ENCODE measurements around the gene RPRD2. TPM values are rescaled to one million over a fixed set of nuclear protein-coding genes. Genes with fewer than 3 reads are reported as not detected.

The RPRD2 gene
- total RNA-seq, 1 donor from 2014 or later = 23.8 TPM

- H3K4me1 ChIP-seq = peaks cover 2% of the 10 kb centered on the region
Measured at GRCh38 chr1:150414592-150414991, 50.6 kb downstream of the RPRD2 start.

DNA sequence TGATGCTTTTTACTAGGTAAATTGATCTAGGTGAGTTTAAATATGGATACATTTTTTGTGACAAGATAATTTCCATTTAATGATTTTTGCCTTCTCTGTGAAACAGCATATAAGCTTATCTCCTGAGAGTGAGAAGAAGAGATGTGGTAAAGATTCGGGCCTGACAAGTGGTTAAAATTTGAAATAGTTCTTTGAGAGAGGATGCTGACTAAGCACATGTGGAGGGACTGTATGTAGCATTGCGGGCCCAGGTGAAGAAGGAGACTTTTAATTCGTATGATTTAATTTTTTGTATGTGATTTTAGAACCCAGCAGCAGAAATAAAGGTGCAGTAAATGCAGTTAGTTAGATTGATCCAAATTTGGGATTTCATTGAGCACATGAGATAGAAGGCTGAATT lies 51.9 kb downstream of the RPRD2 start:
- Histone ChIP-seq H3K36me3 (peaks cover 0 to 16% of the 10 kb centered on the region in 2 donors), H3K4me3 (no peak overlapping the region), H3K27me3 (no peaks in the 10 kb centered on the region), H3K27ac (no peak overlapping the region), H3K9me3 (no peaks in the 10 kb centered on the region), H3K4me1 (no peaks in the 10 kb centered on the region)
- TF ChIP-seq, protein P1, sequence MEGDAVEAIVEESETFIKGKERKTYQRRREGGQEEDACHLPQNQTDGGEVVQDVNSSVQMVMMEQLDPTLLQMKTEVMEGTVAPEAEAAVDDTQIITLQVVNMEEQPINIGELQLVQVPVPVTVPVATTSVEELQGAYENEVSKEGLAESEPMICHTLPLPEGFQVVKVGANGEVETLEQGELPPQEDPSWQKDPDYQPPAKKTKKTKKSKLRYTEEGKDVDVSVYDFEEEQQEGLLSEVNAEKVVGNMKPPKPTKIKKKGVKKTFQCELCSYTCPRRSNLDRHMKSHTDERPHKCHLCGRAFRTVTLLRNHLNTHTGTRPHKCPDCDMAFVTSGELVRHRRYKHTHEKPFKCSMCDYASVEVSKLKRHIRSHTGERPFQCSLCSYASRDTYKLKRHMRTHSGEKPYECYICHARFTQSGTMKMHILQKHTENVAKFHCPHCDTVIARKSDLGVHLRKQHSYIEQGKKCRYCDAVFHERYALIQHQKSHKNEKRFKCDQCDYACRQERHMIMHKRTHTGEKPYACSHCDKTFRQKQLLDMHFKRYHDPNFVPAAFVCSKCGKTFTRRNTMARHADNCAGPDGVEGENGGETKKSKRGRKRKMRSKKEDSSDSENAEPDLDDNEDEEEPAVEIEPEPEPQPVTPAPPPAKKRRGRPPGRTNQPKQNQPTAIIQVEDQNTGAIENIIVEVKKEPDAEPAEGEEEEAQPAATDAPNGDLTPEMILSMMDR (IDR thresholded peaks at IDR 0.05) = no peak
- TF ChIP-seq POLR2AphosphoS5 (IDR thresholded peaks at IDR 0.05; ENCODE audit: insufficient read depth in 1 of 2, low read depth in 1 of 2) (no peak), POLR2A (IDR thresholded peaks at IDR 0.05) (no peak)
- intact Hi-C loops (cut with DNase I) = no loop called here
- no peak for DNase-seq (ENCODE audit: extremely low spot score in 2 of 2)

More at GRCh38 chr1:150414592-150414991, 50.6 kb downstream of the RPRD2 start:
- intact Hi-C loops (cut with DNase I) = no loop called here
- Histone ChIP-seq H3K27ac (no peak overlapping the region), H3K36me3 (peaks cover 0 to 14% of the 10 kb centered on the region in 2 donors), H3K4me3 (no peak overlapping the region), H3K9me3 (no peaks in the 10 kb centered on the region), H3K27me3 (no peaks in the 10 kb centered on the region)
- no peak for DNase-seq (ENCODE audit: extremely low spot score in 2 of 2)
- TF ChIP-seq POLR2A (IDR thresholded peaks at IDR 0.05) (no peak), POLR2AphosphoS5 (IDR thresholded peaks at IDR 0.05; ENCODE audit: insufficient read depth in 1 of 2, low read depth in 1 of 2) (no peak)
- TF ChIP-seq, protein P1 (IDR thresholded peaks at IDR 0.05) = no peak

DNA sequence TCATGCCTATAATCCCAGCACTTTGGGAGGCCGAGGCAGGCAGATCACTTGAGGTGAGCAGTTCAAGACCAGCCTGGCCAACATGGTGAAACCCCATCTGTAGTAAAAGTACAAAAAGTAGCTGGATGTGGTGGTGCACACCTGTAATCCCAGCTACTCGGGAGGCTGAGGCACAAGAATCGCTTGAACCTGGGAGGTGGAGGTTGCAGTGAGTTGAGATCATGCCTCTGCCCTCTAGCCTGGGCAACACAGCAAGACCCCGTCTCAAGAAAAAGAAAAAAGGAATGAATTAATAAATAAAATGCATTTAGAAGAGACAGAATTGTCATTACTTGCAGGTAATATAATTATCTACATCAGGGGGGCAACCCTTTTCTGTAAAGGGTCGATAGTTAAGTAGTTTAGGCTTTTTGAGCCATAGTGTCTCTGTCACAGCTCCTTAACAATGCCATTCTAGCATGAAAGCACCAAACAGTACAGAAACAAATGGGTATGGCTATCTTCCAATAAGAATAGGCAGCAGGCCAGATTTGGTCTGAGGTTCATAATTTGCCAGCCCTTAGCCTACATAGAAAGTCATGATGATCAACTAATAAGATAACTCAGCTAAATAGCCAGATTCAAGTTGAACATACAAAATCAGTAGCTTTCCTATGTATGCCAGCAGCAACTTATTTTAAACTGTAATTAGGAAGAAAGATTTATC lies 56.8 kb downstream of the RPRD2 start:
- peaks cover 0 to 16% of the 10 kb centered on the region in 2 donors for H3K36me3 ChIP-seq

DNA sequence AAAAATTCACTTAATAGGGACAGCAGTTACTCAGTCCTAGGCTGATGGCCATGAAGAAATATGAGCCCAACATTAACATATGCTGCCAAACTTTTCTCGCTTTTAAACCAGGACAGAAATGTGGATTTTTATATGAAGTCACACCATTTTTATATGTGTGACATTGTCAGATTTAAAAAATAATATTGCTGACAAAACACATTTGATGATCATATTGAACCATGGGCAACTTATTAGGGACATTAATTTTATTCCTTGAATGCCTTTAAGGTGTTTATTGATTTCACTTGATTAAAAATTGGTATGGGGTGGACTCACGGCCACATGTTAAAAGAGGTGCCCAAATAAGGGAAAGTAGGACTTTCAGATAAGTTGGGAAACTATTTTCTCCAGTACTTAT lies 58.6 kb downstream of the RPRD2 start:
- Histone ChIP-seq H3K4me1 (no peaks in the 10 kb centered on the region), H3K4me3 (no peak overlapping the region), H3K27me3 (no peaks in the 10 kb centered on the region), H3K36me3 (peaks cover 0 to 16% of the 10 kb centered on the region in 2 donors), H3K27ac (no peak overlapping the region), H3K9me3 (no peaks in the 10 kb centered on the region)
- TF ChIP-seq, protein P1 (IDR thresholded peaks at IDR 0.05) = no peak
- no peak for TF ChIP-seq POLR2A (IDR thresholded peaks at IDR 0.05)
- TF ChIP-seq POLR2AphosphoS5 (IDR thresholded peaks at IDR 0.05; ENCODE audit: insufficient read depth in 1 of 2, low read depth in 1 of 2) = no peak
- DNase-seq (ENCODE audit: extremely low spot score in 2 of 2) = no peak
- intact Hi-C loops (cut with DNase I) = no loop called here

More for the DNA sequence above, 56.8 kb downstream of the RPRD2 start:
- H3K27me3 ChIP-seq = no peaks in the 10 kb centered on the region
- no peak for DNase-seq (ENCODE audit: extremely low spot score in 2 of 2)
- H3K4me1 ChIP-seq = no peaks in the 10 kb centered on the region
- H3K4me3 ChIP-seq = no peak overlapping the region
- H3K9me3 ChIP-seq = no peaks in the 10 kb centered on the region
- no peak overlapping the region for H3K27ac ChIP-seq
- intact Hi-C loops (cut with DNase I) = no loop called here
- TF ChIP-seq POLR2AphosphoS5 (IDR thresholded peaks at IDR 0.05; ENCODE audit: insufficient read depth in 1 of 2, low read depth in 1 of 2) (no peak), POLR2A (IDR thresholded peaks at IDR 0.05) (no peak)
- TF ChIP-seq, protein P1 (IDR thresholded peaks at IDR 0.05) = no peak

GRCh38 chr1:150429805-150430204 lies 65.9 kb downstream of the RPRD2 start:
- Histone ChIP-seq H3K36me3 (no peaks in the 10 kb centered on the region), H3K27me3 (no peaks in the 10 kb centered on the region), H3K4me3 (no peak overlapping the region), H3K4me1 (no peaks in the 10 kb centered on the region), H3K9me3 (no peaks in the 10 kb centered on the region), H3K27ac (no peak overlapping the region)
- DNase-seq (ENCODE audit: extremely low spot score in 2 of 2) = no peak
- intact Hi-C loops (cut with DNase I) = no loop called here
- TF ChIP-seq POLR2AphosphoS5 (IDR thresholded peaks at IDR 0.05; ENCODE audit: insufficient read depth in 1 of 2, low read depth in 1 of 2) (no peak), POLR2A (IDR thresholded peaks at IDR 0.05) (no peak)
- TF ChIP-seq, protein P1 (IDR thresholded peaks at IDR 0.05) = no peak
